Prostate gland (tissue), 2 donors: ENCODE measurements around the gene RECQL.

ENCODE experiments used
- CTCF ChIP-seq, 4 experiments: fragments of 200-600 bp in 2 of 4; fragments of 450-650 bp in 2 of 4; sonication (generic) in 2 of 4; IDR thresholded peaks; 1 replicate in 3 of 4; 2 replicates in 1 of 4; pipeline ENCODE4 v1.5.1; 2016 to 2019; ENCODE audit warnings: antibody characterized with exemption in 4 of 4, mild to moderate bottlenecking in 2 of 4, moderate library complexity in 2 of 4
- POLR2A ChIP-seq: fragments of 450-650 bp; IDR thresholded peaks from one replicate; pipeline ENCODE4 v1.6.1; 2016; ENCODE audit warnings: antibody characterized with exemption, mild to moderate bottlenecking

GRCh38 chr12:21527451-21528180, 26.2 kb upstream of the RECQL start:
- TF ChIP-seq POLR2A (no peak), CTCF (IDR thresholded peaks at IDR 0.05) (no peak)
